MV-4-11 (cell line): ENCODE data around the gene ACTN1.
"Not testable (repeated sequence)": the region's sequence is repeated elsewhere in the genome, so short reads cannot be mapped to it uniquely, and the experiment has no call there.

Experiments used
- DNase-seq: peaks from one replicate; lab custom pipeline; 2025; lab: John Stamatoyannopoulos, UW

The ACTN1 gene

GRCh38 chr14:68979021-68979721 lies at the start of gene ACTN1:
Gene ACTN1, minus strand, starts transcription at chr14:68979302. Its CDS starts 246 bp downstream, at chr14:68979056.
- peak; percentile 93 for DNase-seq

GRCh38 chr14:69027242-69027913 lies 48.3 kb upstream of the ACTN1 start:
- DNase-seq, result no peak

GRCh38 chr14:69023035-69023434 lies 43.9 kb upstream of the ACTN1 start:
- no peak for DNase-seq

- DNase-seq, result not testable (repeated sequence)
Observed at GRCh38 chr14:69022093-69022492, 43.0 kb upstream of the ACTN1 start.

- no peak for DNase-seq
Observed at GRCh38 chr14:69017706-69018105, 38.6 kb upstream of the ACTN1 start.

GRCh38 chr14:69014829-69015259 lies 35.7 kb upstream of the ACTN1 start:
- no peak for DNase-seq

- peak; percentile 98 for DNase-seq
Observed at GRCh38 chr14:69013943-69014782, 35.1 kb upstream of the ACTN1 start.

- DNase-seq, result peak; percentile 82
Observed at GRCh38 chr14:69012256-69012953, 33.3 kb upstream of the ACTN1 start.

- DNase-seq, result no peak
Observed at GRCh38 chr14:69010648-69011047, 31.5 kb upstream of the ACTN1 start.

- DNase-seq, result no peak
Observed at GRCh38 chr14:69008421-69008884, 29.4 kb upstream of the ACTN1 start.

- no peak for DNase-seq
Observed at GRCh38 chr14:69006346-69006745, 27.2 kb upstream of the ACTN1 start.

- DNase-seq, result peak; percentile 15
Observed at GRCh38 chr14:69005432-69006148, 26.5 kb upstream of the ACTN1 start.

- no peak for DNase-seq
Observed at GRCh38 chr14:69004731-69005431, 25.8 kb upstream of the ACTN1 start.

- DNase-seq, result no peak
Observed at GRCh38 chr14:69003626-69004025, 24.5 kb upstream of the ACTN1 start.

- no peak for DNase-seq
Observed at GRCh38 chr14:69002069-69002468, 23.0 kb upstream of the ACTN1 start.

- DNase-seq, result no peak
Observed at GRCh38 chr14:69001375-69001774, 22.3 kb upstream of the ACTN1 start.

GRCh38 chr14:68998062-68998461 lies 19.0 kb upstream of the ACTN1 start:
- no peak for DNase-seq

GRCh38 chr14:68995731-68996130 lies 16.6 kb upstream of the ACTN1 start:
- no peak for DNase-seq

GRCh38 chr14:68994056-68994455 lies 15.0 kb upstream of the ACTN1 start:
- no peak for DNase-seq

GRCh38 chr14:68987653-68988036 lies 8.5 kb upstream of the ACTN1 start:
- DNase-seq, result no peak
